ENCODE results near the gene CUTC. TPM values are rescaled to one million over a fixed set of nuclear protein-coding genes. Genes with fewer than 3 reads are reported as not detected.
A peak's percentile ranks its signal among the peaks of the same experiment; 100 is the strongest.
"Not testable (repeated sequence)": the region's sequence is repeated elsewhere in the genome, so short reads cannot be mapped to it uniquely, and the experiment has no call there.

The CUTC gene
- total and polyA plus RNA-seq, 2 donors from 2014 or later, result 16.5 to 19.1 TPM

- Histone ChIP-seq H3K9ac (ENCODE audit: low read length in 3 of 3) (no peak overlapping the region), H3K4me1 (ENCODE audit: control insufficient read depth in 2 of 3, insufficient read depth in 2 of 3, low read depth in 1 of 3, low read length in 3 of 3) (no peaks in the 10 kb centered on the region), H3K27ac (ENCODE audit: low read depth in 2 of 2, low read length in 2 of 2) (no peak overlapping the region), H3K9me3 (ENCODE audit: control insufficient read depth in 2 of 3, insufficient read depth in 1 of 3, low read length in 3 of 3) (peaks cover 0 to 6% (median 3%) of the 10 kb centered on the region in 3 donors), H3K27me3 (ENCODE audit: control insufficient read depth, insufficient read depth, low read length) (no peaks in the 10 kb centered on the region), H3K4me3 (ENCODE audit: low read length in 3 of 3) (no peak overlapping the region), H3K36me3 (ENCODE audit: control insufficient read depth in 2 of 3, insufficient read depth in 3 of 3, low read length in 3 of 3) (peaks cover 16 to 62% (median 23%) of the 10 kb centered on the region in 3 donors)
- FAIRE-seq (no peak), DNase-seq (no peak)
- intact Hi-C loops (cut with DNase I), result no loop called here
- no peak for TF ChIP-seq CTCF (IDR thresholded peaks at IDR 0.05; ENCODE audit: borderline replicate concordance, extremely low read depth, insufficient read depth)
Measured at GRCh38 chr10:99743841-99744240, 11.8 kb downstream of the CUTC start.

- H3K27me3 ChIP-seq (ENCODE audit: control insufficient read depth, insufficient read depth, low read length); DNase-seq; FAIRE-seq; H3K27ac ChIP-seq (ENCODE audit: low read depth in 2 of 2, low read length in 2 of 2); H3K4me1 ChIP-seq (ENCODE audit: control insufficient read depth in 2 of 3, insufficient read depth in 2 of 3, low read depth in 1 of 3, low read length in 3 of 3); H3K4me3 ChIP-seq (ENCODE audit: low read length in 3 of 3); H3K9ac ChIP-seq (ENCODE audit: low read length in 3 of 3); intact Hi-C loops (cut with DNase I); H3K9me3 ChIP-seq (ENCODE audit: control insufficient read depth in 2 of 3, insufficient read depth in 1 of 3, low read length in 3 of 3): not testable (repeated sequence)
- H3K36me3 ChIP-seq (ENCODE audit: control insufficient read depth in 2 of 3, insufficient read depth in 3 of 3, low read length in 3 of 3), result peaks cover 9 to 56% (median 24%) of the 10 kb centered on the region in 3 donors
Measured at GRCh38 chr10:99746166-99746565, 14.1 kb downstream of the CUTC start.

GRCh38 chr10:99748823-99749451, 16.9 kb downstream of the CUTC start:
- no peak for FAIRE-seq
- no peaks in the 10 kb centered on the region for H3K4me1 ChIP-seq (ENCODE audit: control insufficient read depth in 2 of 3, insufficient read depth in 2 of 3, low read depth in 1 of 3, low read length in 3 of 3)
- H3K27ac ChIP-seq (ENCODE audit: low read depth in 2 of 2, low read length in 2 of 2), result no peak overlapping the region
- no peak overlapping the region for H3K9ac ChIP-seq (ENCODE audit: low read length in 3 of 3)
- intact Hi-C loops (cut with DNase I), result no loop called here
- no peaks in the 10 kb centered on the region for H3K27me3 ChIP-seq (ENCODE audit: control insufficient read depth, insufficient read depth, low read length)
- H3K36me3 ChIP-seq (ENCODE audit: control insufficient read depth in 2 of 3, insufficient read depth in 3 of 3, low read length in 3 of 3), result peaks cover 6 to 44% (median 14%) of the 10 kb centered on the region in 3 donors
- H3K4me3 ChIP-seq (ENCODE audit: low read length in 3 of 3), result no peak overlapping the region
- DNase-seq, result no peak
- H3K9me3 ChIP-seq (ENCODE audit: control insufficient read depth in 2 of 3, insufficient read depth in 1 of 3, low read length in 3 of 3), result no peaks in the 10 kb centered on the region
- no peak for TF ChIP-seq CTCF (IDR thresholded peaks at IDR 0.05; ENCODE audit: borderline replicate concordance, extremely low read depth, insufficient read depth)

GRCh38 chr10:99750641-99751040, 18.6 kb downstream of the CUTC start:
- intact Hi-C loops (cut with DNase I), result no loop called here
- FAIRE-seq (peak; percentile 29), DNase-seq (no peak)
- H3K9me3 ChIP-seq (ENCODE audit: control insufficient read depth in 2 of 3, insufficient read depth in 1 of 3, low read length in 3 of 3), result no peaks in the 10 kb centered on the region
- H3K4me3 ChIP-seq (ENCODE audit: low read length in 3 of 3), result no peak overlapping the region
- H3K4me1 ChIP-seq (ENCODE audit: control insufficient read depth in 2 of 3, insufficient read depth in 2 of 3, low read depth in 1 of 3, low read length in 3 of 3), result no peaks in the 10 kb centered on the region
- H3K27me3 ChIP-seq (ENCODE audit: control insufficient read depth, insufficient read depth, low read length), result no peaks in the 10 kb centered on the region
- H3K27ac ChIP-seq (ENCODE audit: low read depth in 2 of 2, low read length in 2 of 2), result no peak overlapping the region
- peaks cover 4 to 40% (median 11%) of the 10 kb centered on the region in 3 donors for H3K36me3 ChIP-seq (ENCODE audit: control insufficient read depth in 2 of 3, insufficient read depth in 3 of 3, low read length in 3 of 3)
- TF ChIP-seq CTCF (IDR thresholded peaks at IDR 0.05; ENCODE audit: borderline replicate concordance, extremely low read depth, insufficient read depth), result no peak
- H3K9ac ChIP-seq (ENCODE audit: low read length in 3 of 3), result no peak overlapping the region
